H9 (cell line): ENCODE results near the gene ZNRF2. TPM values are rescaled to one million over a fixed set of nuclear protein-coding genes. Genes with fewer than 3 reads are reported as not detected.

Experiments used
- DNase-seq: peaks from one replicate; pipeline ENCODE4 v3.0.0-alpha.2; 2017
- H2AFZ ChIP-seq: one replicate; pipeline ENCODE4 v1.6.1; 2013; ENCODE audit warnings: mild to moderate bottlenecking, low read length, control low read depth, moderate library complexity
- H2AK5ac ChIP-seq: 2 replicates; pipeline ENCODE4 v1.6.1; 2013; ENCODE audit warnings: low read length, control low read depth, mixed read lengths; ENCODE audit not compliant: insufficient read length
- H2BK120ac ChIP-seq: one replicate; pipeline ENCODE4 v1.6.1; 2013; ENCODE audit warnings: low read depth, mild to moderate bottlenecking, low read length, control low read depth, inconsistent platforms; ENCODE audit not compliant: poor library complexity, severe bottlenecking
- H2BK12ac ChIP-seq: 2 replicates; pipeline ENCODE4 v1.6.1; 2013; ENCODE audit warnings: low read length, control low read depth, mixed read lengths, low read depth; ENCODE audit not compliant: insufficient read length
- H2BK15ac ChIP-seq: 2 replicates; pipeline ENCODE4 v1.6.1; 2013; ENCODE audit warnings: low read depth, low read length, control low read depth
- H2BK20ac ChIP-seq: one replicate; pipeline ENCODE4 v1.6.1; 2013; ENCODE audit warnings: low read depth, mild to moderate bottlenecking, low read length, control low read depth, inconsistent platforms; ENCODE audit not compliant: poor library complexity, severe bottlenecking
- H2BK5ac ChIP-seq: 2 replicates; pipeline ENCODE4 v1.6.1; 2013; ENCODE audit warnings: low read length, control low read depth, mixed read lengths; ENCODE audit not compliant: insufficient read length
- H3K14ac ChIP-seq: 2 replicates; pipeline ENCODE4 v1.6.1; 2013; ENCODE audit warnings: low read length, control low read depth; ENCODE audit not compliant: insufficient read depth
- H3K18ac ChIP-seq: 2 replicates; pipeline ENCODE4 v1.6.1; 2013; ENCODE audit warnings: low read depth, mild to moderate bottlenecking, mixed read lengths, low read length, control low read depth; ENCODE audit not compliant: insufficient read length
- H3K23ac ChIP-seq: 2 replicates; pipeline ENCODE4 v1.6.1; 2013; ENCODE audit warnings: low read length, control low read depth, mixed read lengths, low read depth; ENCODE audit not compliant: insufficient read length
- H3K23me2 ChIP-seq: 2 replicates; pipeline ENCODE4 v1.6.1; 2013; ENCODE audit warnings: low read depth, mild to moderate bottlenecking, mixed read lengths, low read length, control low read depth; ENCODE audit not compliant: insufficient read length, poor library complexity, severe bottlenecking
- H3K27ac ChIP-seq: 2 replicates; pipeline ENCODE4 v1.5.1; 2013; ENCODE audit warnings: low read length, control low read depth, mixed read lengths, low read depth; ENCODE audit not compliant: insufficient read length
- H3K27me3 ChIP-seq: 2 replicates; pipeline ENCODE4 v1.6.1; 2013; ENCODE audit warnings: low read length, control low read depth, inconsistent platforms; ENCODE audit not compliant: insufficient read depth
- H3K4ac ChIP-seq: 2 replicates; pipeline ENCODE4 v1.6.1; 2013; ENCODE audit warnings: low read depth, mild to moderate bottlenecking, control low read depth, inconsistent platforms, low read length, moderate library complexity
- H3K4me1 ChIP-seq: 2 replicates; pipeline ENCODE4 v1.6.1; 2013; ENCODE audit warnings: low read length, control low read depth, inconsistent platforms; ENCODE audit not compliant: insufficient read depth
- H3K4me2 ChIP-seq: 2 replicates; pipeline ENCODE4 v1.6.1; 2013; ENCODE audit warnings: low read length, control low read depth, mixed read lengths; ENCODE audit not compliant: insufficient read length, insufficient read depth
- H3K56ac ChIP-seq: 2 replicates; pipeline ENCODE4 v1.6.1; 2013; ENCODE audit warnings: low read depth, mild to moderate bottlenecking, mixed read lengths, low read length, control low read depth; ENCODE audit not compliant: insufficient read length
- H3K79me1 ChIP-seq: 2 replicates; pipeline ENCODE4 v1.6.1; 2013; ENCODE audit warnings: low read depth, mild to moderate bottlenecking, moderate library complexity, low read length, control low read depth, inconsistent platforms; ENCODE audit not compliant: insufficient read depth, poor library complexity, severe bottlenecking
- H3K79me2 ChIP-seq: 2 replicates; pipeline ENCODE4 v1.6.1; 2013; ENCODE audit warnings: low read length, control low read depth, inconsistent platforms; ENCODE audit not compliant: insufficient read depth
- H3K9ac ChIP-seq: 2 replicates; pipeline ENCODE4 v1.6.1; 2013; ENCODE audit warnings: low read length, control low read depth, mixed read lengths; ENCODE audit not compliant: insufficient read length; ENCODE audit errors: extremely low read depth
- H3K9me3 ChIP-seq: one replicate; pipeline ENCODE4 v1.6.1; 2013; ENCODE audit warnings: low read depth, low read length, inconsistent platforms; ENCODE audit not compliant: control insufficient read depth
- H3T11ph ChIP-seq: one replicate; pipeline ENCODE4 v1.6.1; 2013; ENCODE audit warnings: mild to moderate bottlenecking, low read length, control low read depth, inconsistent platforms
- H4K20me1 ChIP-seq: one replicate; pipeline ENCODE4 v1.6.1; 2013; ENCODE audit not compliant: control insufficient read depth, insufficient read length, insufficient read depth
- H4K5ac ChIP-seq: 2 replicates; pipeline ENCODE4 v1.6.1; 2013; ENCODE audit warnings: low read depth, mild to moderate bottlenecking, mixed read lengths, low read length, control low read depth; ENCODE audit not compliant: insufficient read length
- H4K8ac ChIP-seq: replicated peaks from 2 replicates; pipeline ENCODE4 v1.6.1; 2013; ENCODE audit warnings: low read length, control low read depth, mixed read lengths, low read depth; ENCODE audit not compliant: insufficient read length
- H4K91ac ChIP-seq: 2 replicates; pipeline ENCODE4 v1.6.1; 2013; ENCODE audit warnings: low read depth, mild to moderate bottlenecking, moderate library complexity, mixed read lengths, low read length, control low read depth; ENCODE audit not compliant: insufficient read length
- H3K27ac Mint-ChIP-seq, 3 experiments: 2 replicates in 2 of 3; 3 replicates in 1 of 3; pipeline ENCODE4 v1.8.0; 2020 to 2021; ENCODE audit warnings: mixed read lengths in 3 of 3, mild to moderate bottlenecking in 1 of 3, moderate library complexity in 1 of 3
- H3K27me3 Mint-ChIP-seq: 2 replicates; pipeline ENCODE4 v1.8.0; 2021; ENCODE audit warnings: low read depth, mild to moderate bottlenecking, moderate library complexity, mixed read lengths
- H3K36me3 Mint-ChIP-seq, 3 experiments: 2 replicates in 2 of 3; 3 replicates in 1 of 3; pipeline ENCODE4 v1.8.0; 2020 to 2021; ENCODE audit warnings: low read depth in 3 of 3, mixed read lengths in 3 of 3; ENCODE audit not compliant: insufficient read depth in 1 of 3
- H3K4me1 Mint-ChIP-seq, 2 experiments: 2 replicates each; pipeline ENCODE4 v1.8.0; 2020; ENCODE audit warnings: mixed read lengths in 2 of 2
- H3K4me3 Mint-ChIP-seq, 2 experiments: 2 replicates in 1 of 2; 3 replicates in 1 of 2; pipeline ENCODE4 v1.8.0; 2020 to 2021; ENCODE audit warnings: mild to moderate bottlenecking in 2 of 2, mixed read lengths in 2 of 2, moderate library complexity in 1 of 2
- H3K9me3 Mint-ChIP-seq, 2 experiments: 2 replicates in 1 of 2; 3 replicates in 1 of 2; pipeline ENCODE4 v1.8.0; 2020; ENCODE audit warnings: mild to moderate bottlenecking in 2 of 2, mixed read lengths in 2 of 2, moderate library complexity in 1 of 2
- WGBS: extraction: QIAGEN DNeasy Blood & Tissue Kit; methylation state at CpG from one replicate; pipeline ENCODE4 v1.1.7; 2013; ENCODE audit warnings: missing lambda C conversion rate, low lambda C conversion rate, mixed read lengths; ENCODE audit not compliant: insufficient read length; ENCODE audit errors: extremely low coverage; 5-methylcytosine and 5-hydroxymethylcytosine counted together
- total RNA-seq: library from RNA; stranded (reverse); gene quantifications from 2 replicates; pipeline ENCODE4 v1.2.1, GENCODE V29; 2021
- TF ChIP-seq, protein P1 (sequence below): fragments of 200-600 bp; sonication (generic); conservative IDR thresholded peaks from 3 replicates; pipeline ENCODE4 v1.8.0; 2021; ENCODE audit warnings: antibody characterized with exemption, mild to moderate bottlenecking

Gene ZNRF2
- total RNA-seq, 1 experiment from 2014 or later = 16.5 TPM

DNA sequence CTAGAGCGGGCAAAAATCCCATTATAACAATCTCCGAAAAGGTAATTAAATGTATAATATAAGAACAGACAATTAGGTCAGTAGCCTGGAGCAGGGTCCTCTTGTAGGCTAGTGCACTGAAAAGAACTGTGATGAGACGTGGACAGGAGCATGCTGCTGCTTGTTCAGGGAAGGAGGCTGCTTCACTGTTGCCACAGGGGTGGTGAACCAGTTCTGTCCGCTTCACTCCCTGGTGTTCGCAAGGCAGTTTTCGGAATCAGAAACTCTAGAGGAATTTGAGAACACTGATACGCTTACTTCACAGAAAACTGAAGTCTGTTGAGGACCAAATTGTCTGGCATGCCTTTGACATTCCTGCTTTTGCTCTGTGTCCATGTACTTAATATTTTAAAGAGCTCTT is 17.4 kb downstream of the ZNRF2 start:
- no peak overlapping the region for H3K27ac ChIP-seq
- peaks cover 2% of the 10 kb centered on the region for H3K79me1 ChIP-seq
- no peak overlapping the region for H3K4me2 ChIP-seq
- no peak overlapping the region for H4K5ac ChIP-seq
- no peak overlapping the region for H3T11ph ChIP-seq
- no peak overlapping the region for H4K8ac ChIP-seq
- H3K23ac ChIP-seq = no peak overlapping the region
- H2BK120ac ChIP-seq = no peak overlapping the region
- H3K27me3 ChIP-seq = no peaks in the 10 kb centered on the region
- no peak overlapping the region for H2BK12ac ChIP-seq
- H4K91ac ChIP-seq = no peak overlapping the region
- no peaks in the 10 kb centered on the region for H3K4me1 ChIP-seq
- no peak overlapping the region for H2AFZ ChIP-seq
- H2BK15ac ChIP-seq = no peak overlapping the region
- Mint-ChIP-seq H3K9me3 (no peaks in the 10 kb centered on the region), H3K27me3 (no peaks in the 10 kb centered on the region), H3K4me1 (peaks cover 13 to 42% of the 10 kb centered on the region in 2 experiments), H3K27ac (no peak overlapping the region), H3K36me3 (0 out of 7 replicates have a peak, but pooled peaks cover 0 to 3% (median 0%) of the 10 kb centered on the region in 3 experiments), H3K4me3 (no peak overlapping the region)
- no peak overlapping the region for H2BK20ac ChIP-seq
- no peak for DNase-seq
- no peak overlapping the region for H3K56ac ChIP-seq
- no peak overlapping the region for H2BK5ac ChIP-seq
- TF ChIP-seq, protein P1, sequence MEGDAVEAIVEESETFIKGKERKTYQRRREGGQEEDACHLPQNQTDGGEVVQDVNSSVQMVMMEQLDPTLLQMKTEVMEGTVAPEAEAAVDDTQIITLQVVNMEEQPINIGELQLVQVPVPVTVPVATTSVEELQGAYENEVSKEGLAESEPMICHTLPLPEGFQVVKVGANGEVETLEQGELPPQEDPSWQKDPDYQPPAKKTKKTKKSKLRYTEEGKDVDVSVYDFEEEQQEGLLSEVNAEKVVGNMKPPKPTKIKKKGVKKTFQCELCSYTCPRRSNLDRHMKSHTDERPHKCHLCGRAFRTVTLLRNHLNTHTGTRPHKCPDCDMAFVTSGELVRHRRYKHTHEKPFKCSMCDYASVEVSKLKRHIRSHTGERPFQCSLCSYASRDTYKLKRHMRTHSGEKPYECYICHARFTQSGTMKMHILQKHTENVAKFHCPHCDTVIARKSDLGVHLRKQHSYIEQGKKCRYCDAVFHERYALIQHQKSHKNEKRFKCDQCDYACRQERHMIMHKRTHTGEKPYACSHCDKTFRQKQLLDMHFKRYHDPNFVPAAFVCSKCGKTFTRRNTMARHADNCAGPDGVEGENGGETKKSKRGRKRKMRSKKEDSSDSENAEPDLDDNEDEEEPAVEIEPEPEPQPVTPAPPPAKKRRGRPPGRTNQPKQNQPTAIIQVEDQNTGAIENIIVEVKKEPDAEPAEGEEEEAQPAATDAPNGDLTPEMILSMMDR = no peak
- H4K20me1 ChIP-seq = no peaks in the 10 kb centered on the region
- H3K18ac ChIP-seq = no peak overlapping the region
- no peak overlapping the region for H3K9ac ChIP-seq
- no peak overlapping the region for H2AK5ac ChIP-seq
- no peak overlapping the region for H3K14ac ChIP-seq
- H3K79me2 ChIP-seq = no peaks in the 10 kb centered on the region
- H3K4ac ChIP-seq = no peak overlapping the region
- WGBS = no CpG with 5 or more reads among the region's 7 CpGs
- no peaks in the 10 kb centered on the region for H3K9me3 ChIP-seq
- H3K23me2 ChIP-seq = no peaks in the 10 kb centered on the region
